Astrocyte of the cerebellum (primary cell): ENCODE measurements around the gene FMO5.
A peak's percentile ranks its signal among the peaks of the same experiment; 100 is the strongest.
"Not testable (repeated sequence)": the region's sequence is repeated elsewhere in the genome, so short reads cannot be mapped to it uniquely, and the experiment has no call there.

ENCODE experiments used
- DNase-seq: peaks from one replicate; pipeline ENCODE4 v3.0.0-alpha.2; 2011; ENCODE audit warnings: low read depth
- H3K4me3 ChIP-seq: 2 replicates; pipeline ENCODE4 v1.5.1; 2011; ENCODE audit warnings: mild to moderate bottlenecking, low read depth, low read length, moderate library complexity
- CTCF ChIP-seq: IDR thresholded peaks from 2 replicates; pipeline ENCODE4 v1.5.1; 2012; ENCODE audit warnings: low read length, low read depth, moderate library complexity, mild to moderate bottlenecking; ENCODE audit errors: missing control alignments
- in situ Hi-C: cut with HindIII; loops from 2 replicates; pipeline ENCODE4 v1.10.0; 2017; ENCODE audit warnings: low sequenced_read_pairs

FMO5 gene

GRCh38 chr1:147245586-147246021, 20.5 kb upstream of the FMO5 start:
- no peak for DNase-seq
- no peak overlapping the region for H3K4me3 ChIP-seq
- in situ Hi-C loops: no loop called here

GRCh38 chr1:147245129-147245528, 20.0 kb upstream of the FMO5 start:
- in situ Hi-C loops: no loop called here
- H3K4me3 ChIP-seq: no peak overlapping the region
- no peak for DNase-seq
- TF ChIP-seq CTCF: no peak

More at GRCh38 chr1:147245586-147246021, 20.5 kb upstream of the FMO5 start:
- no peak for TF ChIP-seq CTCF

- no peak for DNase-seq
- in situ Hi-C loops: no loop called here
- TF ChIP-seq CTCF: no peak
- H3K4me3 ChIP-seq: peak overlapping the region; percentile 77
These were observed 18.7 kb upstream of the FMO5 start for GRCh38 chr1:147243841-147244240.

DNA sequence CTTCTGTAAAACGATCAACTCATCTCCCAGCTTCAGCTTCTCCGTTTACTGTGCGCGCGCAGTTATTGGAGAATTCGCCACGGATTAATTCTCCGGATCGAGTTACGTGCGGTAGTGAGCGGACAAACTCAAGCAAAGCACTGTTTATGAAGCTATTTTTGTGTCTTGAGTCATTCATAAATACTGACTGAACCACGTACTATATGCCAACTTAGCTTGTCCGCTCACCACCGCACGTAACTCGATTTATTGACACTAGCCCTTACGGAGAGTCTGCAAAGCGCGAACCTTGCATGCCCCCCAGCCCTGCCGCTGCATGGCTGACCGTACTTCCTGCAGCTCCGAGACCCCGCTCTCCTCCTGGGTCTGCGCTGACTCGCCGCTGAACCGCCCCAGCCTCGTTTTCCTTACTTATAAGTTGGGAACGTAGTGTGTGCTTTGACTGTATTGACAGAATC, 18.1 kb upstream of the FMO5 start:
- no peak for TF ChIP-seq CTCF
- H3K4me3 ChIP-seq: peak overlapping the region; percentile 77
- in situ Hi-C loops: no loop called here
- DNase-seq: no peak

GRCh38 chr1:147242449-147243227, 17.5 kb upstream of the FMO5 start, which contains the start of gene CHD1L:
Gene CHD1L, plus strand, starts transcription at chr1:147242684. Its CDS starts 20 bp downstream, at chr1:147242704.
- H3K4me3 ChIP-seq: peak within 1 kb of the TSS; percentile 77
- TF ChIP-seq CTCF: peak; percentile 82
- in situ Hi-C loops: no loop called here
- peak; percentile 92 for DNase-seq

- TF ChIP-seq CTCF: no peak
- no peak for DNase-seq
- in situ Hi-C loops: no loop called here
- peak overlapping the region; percentile 77 for H3K4me3 ChIP-seq
These were observed 16.9 kb upstream of the FMO5 start for GRCh38 chr1:147241934-147242448.

DNA sequence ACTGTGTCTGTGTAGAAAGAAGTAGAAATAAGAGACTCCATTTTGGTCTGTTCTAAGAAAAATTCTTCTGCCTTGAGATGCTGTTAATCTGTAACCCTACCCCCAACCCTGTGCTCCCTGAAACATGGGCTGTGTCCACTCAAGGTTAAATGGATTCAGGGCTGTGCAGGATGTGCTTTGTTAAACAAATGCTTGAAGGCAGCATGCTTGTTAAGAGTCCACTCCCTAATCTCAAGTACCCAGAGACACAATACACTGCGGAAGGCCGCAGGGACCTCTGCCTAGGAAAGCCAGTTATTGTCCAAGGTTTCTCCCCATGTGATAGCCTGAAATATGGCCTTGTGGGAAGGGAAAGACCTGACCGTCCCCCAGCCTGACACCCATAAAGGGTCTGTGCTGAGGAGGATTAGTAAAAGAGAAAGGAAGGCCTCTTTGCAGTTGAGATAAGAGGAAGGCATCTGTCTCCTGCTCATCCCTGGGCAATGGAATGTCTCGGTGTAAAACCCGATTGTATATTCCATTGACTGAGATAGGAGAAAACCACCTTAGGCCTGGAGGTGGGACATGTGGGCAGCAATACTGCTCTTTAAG, 15.1 kb upstream of the FMO5 start:
- in situ Hi-C loops, DNase-seq, H3K4me3 ChIP-seq: not testable (repeated sequence)
